ENCODE results near the gene ZNF281.
"Not testable (repeated sequence)": the region's sequence is repeated elsewhere in the genome, so short reads cannot be mapped to it uniquely, and the experiment has no call there.

The ZNF281 gene

DNA sequence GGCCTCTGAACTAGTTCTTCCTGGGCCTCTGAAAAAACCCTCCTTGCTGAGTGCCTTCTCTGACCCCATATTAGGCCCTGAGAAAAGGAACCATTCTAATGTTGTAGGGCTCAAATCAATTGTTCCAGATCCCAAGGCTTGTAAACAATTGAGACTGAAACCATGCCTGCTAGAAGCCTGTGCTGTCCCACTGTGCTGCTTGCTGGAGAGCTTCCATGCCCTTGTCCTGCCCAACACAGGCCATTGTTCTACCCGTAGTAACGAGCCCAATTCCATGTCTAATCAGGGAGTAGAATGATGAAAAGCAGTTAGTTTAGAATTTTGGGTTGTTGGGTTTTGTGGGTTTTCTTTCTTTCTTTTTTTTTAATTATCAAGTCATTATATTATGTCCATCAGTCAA lies 47.4 kb downstream of the ZNF281 start:
- H3K4me3 ChIP-seq (ENCODE audit: low read depth, low read length): no peak overlapping the region
- DNase-seq (ENCODE audit: low read depth): no peak
- TF ChIP-seq, protein P1, sequence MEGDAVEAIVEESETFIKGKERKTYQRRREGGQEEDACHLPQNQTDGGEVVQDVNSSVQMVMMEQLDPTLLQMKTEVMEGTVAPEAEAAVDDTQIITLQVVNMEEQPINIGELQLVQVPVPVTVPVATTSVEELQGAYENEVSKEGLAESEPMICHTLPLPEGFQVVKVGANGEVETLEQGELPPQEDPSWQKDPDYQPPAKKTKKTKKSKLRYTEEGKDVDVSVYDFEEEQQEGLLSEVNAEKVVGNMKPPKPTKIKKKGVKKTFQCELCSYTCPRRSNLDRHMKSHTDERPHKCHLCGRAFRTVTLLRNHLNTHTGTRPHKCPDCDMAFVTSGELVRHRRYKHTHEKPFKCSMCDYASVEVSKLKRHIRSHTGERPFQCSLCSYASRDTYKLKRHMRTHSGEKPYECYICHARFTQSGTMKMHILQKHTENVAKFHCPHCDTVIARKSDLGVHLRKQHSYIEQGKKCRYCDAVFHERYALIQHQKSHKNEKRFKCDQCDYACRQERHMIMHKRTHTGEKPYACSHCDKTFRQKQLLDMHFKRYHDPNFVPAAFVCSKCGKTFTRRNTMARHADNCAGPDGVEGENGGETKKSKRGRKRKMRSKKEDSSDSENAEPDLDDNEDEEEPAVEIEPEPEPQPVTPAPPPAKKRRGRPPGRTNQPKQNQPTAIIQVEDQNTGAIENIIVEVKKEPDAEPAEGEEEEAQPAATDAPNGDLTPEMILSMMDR (IDR thresholded peaks at IDR 0.05; ENCODE audit: low read depth, low read length, missing control alignments): no peak

DNA sequence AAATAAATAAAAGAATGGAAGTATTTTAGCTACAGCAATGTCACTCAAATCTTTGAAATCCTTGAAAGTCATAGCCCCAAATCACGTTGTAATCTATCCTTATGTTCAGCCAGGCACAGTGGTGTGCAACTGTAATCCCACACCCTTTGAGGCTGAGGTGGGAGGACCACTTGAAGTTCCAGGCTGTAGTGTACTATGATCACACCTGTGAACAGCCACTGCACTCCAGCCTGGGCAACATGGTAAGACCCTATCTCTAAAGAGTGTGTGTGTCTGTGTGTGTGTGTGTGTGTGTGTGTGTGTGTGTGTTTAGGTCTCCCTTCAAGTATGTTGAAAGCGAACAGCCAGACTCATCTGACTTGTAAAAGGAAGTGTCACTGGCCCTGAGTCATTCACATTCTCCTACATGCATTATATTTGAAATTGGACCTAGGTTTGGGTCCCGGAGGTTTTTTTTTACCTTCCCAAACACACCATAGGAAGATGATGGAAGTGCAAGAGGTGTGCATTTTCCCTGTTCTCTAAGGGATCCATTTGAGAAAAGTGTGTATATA lies 50.1 kb downstream of the ZNF281 start:
- no peak overlapping the region for H3K4me3 ChIP-seq (ENCODE audit: low read depth, low read length)
- TF ChIP-seq, protein P1 (IDR thresholded peaks at IDR 0.05; ENCODE audit: low read depth, low read length, missing control alignments): no peak
- no peak for DNase-seq (ENCODE audit: low read depth)

DNA sequence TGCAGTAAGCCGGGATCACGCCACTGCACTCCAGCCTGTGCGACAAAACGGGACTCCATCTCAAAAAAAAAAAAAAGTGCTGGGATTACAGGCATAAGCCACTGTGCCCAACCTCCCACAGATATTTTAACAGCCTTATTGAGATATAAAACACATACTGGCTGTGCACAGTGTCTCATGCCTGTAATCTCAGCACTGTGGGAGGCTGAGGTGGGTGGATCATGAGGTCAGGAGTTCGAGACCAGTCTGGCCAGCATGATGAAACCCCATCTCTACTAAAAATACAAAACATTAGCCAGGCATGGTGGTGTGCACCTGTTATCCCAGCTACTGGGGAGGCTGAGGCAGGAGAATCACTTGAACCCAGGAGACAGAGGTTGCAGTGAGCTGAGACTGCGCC lies 51.9 kb downstream of the ZNF281 start:
- DNase-seq (ENCODE audit: low read depth); H3K4me3 ChIP-seq (ENCODE audit: low read depth, low read length): not testable (repeated sequence)

DNA sequence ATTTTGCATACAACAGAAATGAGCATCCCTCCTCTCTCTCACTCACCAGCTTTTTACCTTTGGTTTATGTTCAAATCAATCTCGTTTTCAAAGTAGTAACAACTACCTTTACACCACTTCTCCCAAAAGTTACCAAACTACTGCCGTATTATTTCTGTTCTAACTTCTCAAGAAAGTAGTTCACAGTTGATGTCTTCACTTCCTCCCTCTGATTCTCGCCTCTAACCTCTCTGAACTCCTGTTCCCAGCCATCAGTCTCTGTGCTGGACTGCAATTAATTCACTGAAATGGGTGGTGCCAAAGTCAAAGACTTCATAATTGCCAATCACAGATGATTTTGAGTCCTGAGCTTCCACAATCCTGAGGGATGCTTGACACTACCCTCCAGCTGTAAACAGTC lies 54.0 kb downstream of the ZNF281 start:
- TF ChIP-seq, protein P1 (IDR thresholded peaks at IDR 0.05; ENCODE audit: low read depth, low read length, missing control alignments): no peak
- H3K4me3 ChIP-seq (ENCODE audit: low read depth, low read length): no peak overlapping the region
- DNase-seq (ENCODE audit: low read depth): no peak
